ENCODE results near the gene EPS8L2. TPM values are rescaled to one million over a fixed set of nuclear protein-coding genes. Genes with fewer than 3 reads are reported as not detected.
A peak's percentile ranks its signal among the peaks of the same experiment; 100 is the strongest.

The EPS8L2 gene
- total RNA-seq, 1 experiment from 2014 or later: 0.90 TPM

- Histone ChIP-seq H3K36me3 (ENCODE audit: insufficient read depth, low read length, poor library complexity, severe bottlenecking) (peaks cover 50% of the 10 kb centered on the region), H3K4me1 (ENCODE audit: insufficient read depth, low read length, poor library complexity, severe bottlenecking) (no peaks in the 10 kb centered on the region), H3K27me3 (replicated peaks; ENCODE audit: insufficient read depth, low read depth, low read length, poor library complexity) (no peaks in the 10 kb centered on the region), H3K9me3 (ENCODE audit: low read depth, low read length, poor library complexity, severe bottlenecking) (no peaks in the 10 kb centered on the region), H3K4me3 (ENCODE audit: low read depth, low read length, poor library complexity, severe bottlenecking) (no peak overlapping the region), H3K27ac (ENCODE audit: low read depth, low read length, poor library complexity, severe bottlenecking) (no peak overlapping the region)
- BruUV-seq (replicated peaks): TSS peak; percentile 20
- ChIA-PET CTCF (no interaction called here), POLR2A (ENCODE audit: low non-redundant PET) (no interaction called here)
- DNase-seq (ENCODE audit: low spot score): no peak
- no peak for TF ChIP-seq CTCF (conservative IDR thresholded peaks at IDR 0.05; ENCODE audit: low read depth, low read length)
- intact Hi-C loops (cut with micrococcal nuclease; ENCODE audit: unreplicated experiment): no loop called here
Measured at GRCh38 chr11:763549-764321, 57.7 kb downstream of the EPS8L2 start.

- POLR2A ChIA-PET (ENCODE audit: low non-redundant PET): interaction anchor here (0.5 kb wide), 1 partner anchor 19 kb away, joined by 4 read pairs; no protein-coding TSS in a partner anchor
- no peaks in the 10 kb centered on the region for H3K27me3 ChIP-seq (replicated peaks; ENCODE audit: insufficient read depth, low read depth, low read length, poor library complexity)
- no peaks in the 10 kb centered on the region for H3K4me1 ChIP-seq (ENCODE audit: insufficient read depth, low read length, poor library complexity, severe bottlenecking)
- H3K36me3 ChIP-seq (ENCODE audit: insufficient read depth, low read length, poor library complexity, severe bottlenecking): peaks cover 50% of the 10 kb centered on the region
- CTCF ChIA-PET: no interaction called here
- no peak for TF ChIP-seq CTCF (conservative IDR thresholded peaks at IDR 0.05; ENCODE audit: low read depth, low read length)
- TF ChIP-seq EZH2 (IDR thresholded peaks at IDR 0.05; ENCODE audit: borderline replicate concordance, low read depth, low read length, poor library complexity, severe bottlenecking): no peak
- H3K9me3 ChIP-seq (ENCODE audit: low read depth, low read length, poor library complexity, severe bottlenecking): no peaks in the 10 kb centered on the region
- H3K27ac ChIP-seq (ENCODE audit: low read depth, low read length, poor library complexity, severe bottlenecking): no peak overlapping the region
- DNase-seq (ENCODE audit: low spot score): no peak
- intact Hi-C loops (cut with micrococcal nuclease; ENCODE audit: unreplicated experiment): no loop called here
- BruUV-seq (replicated peaks): no TSS peak
- no peak overlapping the region for H3K4me3 ChIP-seq (ENCODE audit: low read depth, low read length, poor library complexity, severe bottlenecking)
Measured at GRCh38 chr11:764322-765024, 58.4 kb downstream of the EPS8L2 start.

GRCh38 chr11:765025-765801 lies 59.2 kb downstream of the EPS8L2 start:
- no peaks in the 10 kb centered on the region for H3K27me3 ChIP-seq (replicated peaks; ENCODE audit: insufficient read depth, low read depth, low read length, poor library complexity)
- H3K4me3 ChIP-seq (ENCODE audit: low read depth, low read length, poor library complexity, severe bottlenecking): no peak overlapping the region
- ChIA-PET POLR2A (ENCODE audit: low non-redundant PET) (no interaction called here), CTCF (no interaction called here)
- H3K36me3 ChIP-seq (ENCODE audit: insufficient read depth, low read length, poor library complexity, severe bottlenecking): peaks cover 45% of the 10 kb centered on the region
- intact Hi-C loops (cut with micrococcal nuclease; ENCODE audit: unreplicated experiment): no loop called here
- H3K27ac ChIP-seq (ENCODE audit: low read depth, low read length, poor library complexity, severe bottlenecking): no peak overlapping the region
- no TSS peak for BruUV-seq (replicated peaks)
- peak; percentile 59 for DNase-seq (ENCODE audit: low spot score)
- no peaks in the 10 kb centered on the region for H3K4me1 ChIP-seq (ENCODE audit: insufficient read depth, low read length, poor library complexity, severe bottlenecking)
- TF ChIP-seq CTCF (conservative IDR thresholded peaks at IDR 0.05; ENCODE audit: low read depth, low read length) (peak; percentile 53), EZH2 (IDR thresholded peaks at IDR 0.05; ENCODE audit: borderline replicate concordance, low read depth, low read length, poor library complexity, severe bottlenecking) (no peak)
- H3K9me3 ChIP-seq (ENCODE audit: low read depth, low read length, poor library complexity, severe bottlenecking): no peaks in the 10 kb centered on the region

All from A673 (cell line).